HEK293 (cell line): Measurements from ENCODE around the gene ISOC2.

Experiments used
- CTCF ChIA-PET: fragments of 350-600 bp; formaldehyde crosslinking; extraction: SDS; loops from one replicate; lab custom pipeline; 2021; ENCODE audit warnings: antibody characterized with exemption; lab: Yijun Ruan, JAX
- POLR2A ChIA-PET: fragments of 300-600 bp; formaldehyde crosslinking; extraction: SDS; loops from one replicate; lab custom pipeline; 2020; ENCODE audit warnings: antibody characterized with exemption, inconsistent platforms; lab: Yijun Ruan, JAX
- H3K27ac ChIP-seq: fragments of 200-500 bp; sonication (Bioruptor generic); 2 replicates; pipeline ENCODE4 v1.5.1; 2014; ENCODE audit warnings: low read depth, low read length, control low read depth, inconsistent platforms; ENCODE audit errors: extremely low read depth
- H3K36me3 ChIP-seq, 2 experiments: fragments of 200-500 bp in 1 of 2; sonication (Bioruptor generic) in 1 of 2; 1 replicate in 1 of 2; 2 replicates in 1 of 2; pipeline ENCODE4 v1.5.1; 2014 to 2017; ENCODE audit warnings: inconsistent platforms in 2 of 2, low read length in 2 of 2; ENCODE audit not compliant: control insufficient read depth in 2 of 2, insufficient read depth in 1 of 2
- H3K4me1 ChIP-seq: fragments of 200-500 bp; sonication (Bioruptor generic); 2 replicates; pipeline ENCODE4 v1.5.1; 2014; ENCODE audit warnings: mild to moderate bottlenecking, low read length, inconsistent platforms; ENCODE audit not compliant: control insufficient read depth, insufficient read depth
- H3K4me3 ChIP-seq: 2 replicates; pipeline ENCODE4 v1.5.1; 2011; ENCODE audit warnings: low read depth, mild to moderate bottlenecking, control low read depth, low read length, moderate library complexity
- H3K9me3 ChIP-seq: fragments of 200-500 bp; sonication (Bioruptor generic); 2 replicates; pipeline ENCODE4 v1.5.1; 2014; ENCODE audit warnings: low read depth, low read length, inconsistent platforms; ENCODE audit not compliant: control insufficient read depth, insufficient read depth
- GLIS1 ChIP-seq: fragments of 450-650 bp; formaldehyde crosslinking; IDR thresholded peaks from 2 replicates; pipeline ENCODE4 v1.5.1; 2016; ENCODE audit warnings: missing biosample characterization, missing genetic modification characterization
- HOXC10 ChIP-seq: sonication (generic); formaldehyde crosslinking; IDR thresholded peaks from 2 replicates; pipeline ENCODE4 v1.8.1; 2023; ENCODE audit warnings: mild to moderate bottlenecking, missing genetic modification reagents
- HOXD13 ChIP-seq: sonication (generic); formaldehyde crosslinking; IDR thresholded peaks from 2 replicates; pipeline ENCODE4 v1.8.0; 2022; ENCODE audit warnings: missing genetic modification reagents, borderline replicate concordance
- KLF1 ChIP-seq: fragments of 450-650 bp; formaldehyde crosslinking; IDR thresholded peaks from 2 replicates; pipeline ENCODE4 v1.5.1; 2016; ENCODE audit warnings: missing biosample characterization, missing genetic modification characterization
- WT1 ChIP-seq: fragments of 450-650 bp; formaldehyde crosslinking; IDR thresholded peaks from 2 replicates; pipeline ENCODE4 v1.5.1; 2016; ENCODE audit warnings: missing biosample characterization, missing genetic modification characterization
- ZBTB8A ChIP-seq: fragments of 450-650 bp; formaldehyde crosslinking; IDR thresholded peaks from 2 replicates; pipeline ENCODE4 v1.5.1; 2016; ENCODE audit warnings: missing biosample characterization, missing genetic modification characterization
- ZNF23 ChIP-seq: fragments of 450-650 bp; formaldehyde crosslinking; IDR thresholded peaks from 2 replicates; pipeline ENCODE4 v1.5.1; 2016; ENCODE audit warnings: missing biosample characterization, missing genetic modification characterization, borderline replicate concordance
- ZNF239 ChIP-seq: fragments of 450-650 bp; formaldehyde crosslinking; IDR thresholded peaks from 2 replicates; pipeline ENCODE4 v1.5.1; 2016; ENCODE audit warnings: missing biosample characterization, missing genetic modification characterization
- ZNF266 ChIP-seq: fragments of 450-650 bp; formaldehyde crosslinking; IDR thresholded peaks from 2 replicates; pipeline ENCODE4 v1.5.1; 2016; ENCODE audit warnings: missing biosample characterization, missing genetic modification characterization, low read depth
- ZNF341 ChIP-seq: fragments of 450-650 bp; formaldehyde crosslinking; IDR thresholded peaks from 2 replicates; pipeline ENCODE4; 2016; ENCODE audit warnings: low read depth, missing biosample characterization, missing genetic modification characterization
- ZNF510 ChIP-seq: fragments of 450-650 bp; formaldehyde crosslinking; IDR thresholded peaks from 2 replicates; pipeline ENCODE4 v1.5.1; 2018; ENCODE audit warnings: mild to moderate bottlenecking, missing genetic modification characterization, missing biosample characterization; ENCODE audit not compliant: insufficient replicate concordance
- ZNF610 ChIP-seq: fragments of 450-650 bp; formaldehyde crosslinking; IDR thresholded peaks from 2 replicates; pipeline ENCODE4 v1.5.1; 2016; ENCODE audit warnings: missing biosample characterization, missing genetic modification characterization, borderline replicate concordance
- ZNF670 ChIP-seq: fragments of 450-650 bp; formaldehyde crosslinking; IDR thresholded peaks from 2 replicates; pipeline ENCODE4 v1.5.1; 2016; ENCODE audit warnings: missing biosample characterization, missing genetic modification characterization, low read depth
- ZNF768 ChIP-seq: fragments of 450-650 bp; formaldehyde crosslinking; IDR thresholded peaks from 2 replicates; pipeline ENCODE4 v1.5.1; 2018; ENCODE audit warnings: missing biosample characterization, mild to moderate bottlenecking, missing genetic modification characterization
- ZNF785 ChIP-seq: fragments of 450-650 bp; formaldehyde crosslinking; IDR thresholded peaks from 2 replicates; pipeline ENCODE4 v1.5.1; 2016; ENCODE audit warnings: missing biosample characterization, missing genetic modification characterization
- ZNF791 ChIP-seq: fragments of 450-650 bp; formaldehyde crosslinking; IDR thresholded peaks from 2 replicates; pipeline ENCODE4 v1.5.1; 2016; ENCODE audit warnings: missing biosample characterization, missing genetic modification characterization
- TF ChIP-seq, protein P1 (sequence below): fragments of 450-650 bp; formaldehyde crosslinking; IDR thresholded peaks from 2 replicates; pipeline ENCODE4 v1.5.1; 2016; ENCODE audit warnings: missing biosample characterization, missing genetic modification characterization
- TF ChIP-seq, protein P2 (sequence below): fragments of 450-650 bp; formaldehyde crosslinking; IDR thresholded peaks from 2 replicates; pipeline ENCODE4 v1.5.1; 2016; ENCODE audit warnings: missing biosample characterization, missing genetic modification characterization
- TF ChIP-seq, protein P3 (sequence below): fragments of 450-650 bp; formaldehyde crosslinking; IDR thresholded peaks from 2 replicates; pipeline ENCODE4 v1.5.1; 2016; ENCODE audit warnings: missing biosample characterization, missing genetic modification characterization
- TF ChIP-seq, protein P4 (sequence below): fragments of 450-650 bp; formaldehyde crosslinking; IDR thresholded peaks from 2 replicates; pipeline ENCODE4 v1.5.1; 2016; ENCODE audit warnings: missing biosample characterization, missing genetic modification characterization
- TF ChIP-seq, protein P5 (sequence below): fragments of 450-650 bp; formaldehyde crosslinking; IDR thresholded peaks from 2 replicates; pipeline ENCODE4 v1.5.1; 2016; ENCODE audit warnings: missing biosample characterization, missing genetic modification characterization, borderline replicate concordance

ISOC2 gene

DNA sequence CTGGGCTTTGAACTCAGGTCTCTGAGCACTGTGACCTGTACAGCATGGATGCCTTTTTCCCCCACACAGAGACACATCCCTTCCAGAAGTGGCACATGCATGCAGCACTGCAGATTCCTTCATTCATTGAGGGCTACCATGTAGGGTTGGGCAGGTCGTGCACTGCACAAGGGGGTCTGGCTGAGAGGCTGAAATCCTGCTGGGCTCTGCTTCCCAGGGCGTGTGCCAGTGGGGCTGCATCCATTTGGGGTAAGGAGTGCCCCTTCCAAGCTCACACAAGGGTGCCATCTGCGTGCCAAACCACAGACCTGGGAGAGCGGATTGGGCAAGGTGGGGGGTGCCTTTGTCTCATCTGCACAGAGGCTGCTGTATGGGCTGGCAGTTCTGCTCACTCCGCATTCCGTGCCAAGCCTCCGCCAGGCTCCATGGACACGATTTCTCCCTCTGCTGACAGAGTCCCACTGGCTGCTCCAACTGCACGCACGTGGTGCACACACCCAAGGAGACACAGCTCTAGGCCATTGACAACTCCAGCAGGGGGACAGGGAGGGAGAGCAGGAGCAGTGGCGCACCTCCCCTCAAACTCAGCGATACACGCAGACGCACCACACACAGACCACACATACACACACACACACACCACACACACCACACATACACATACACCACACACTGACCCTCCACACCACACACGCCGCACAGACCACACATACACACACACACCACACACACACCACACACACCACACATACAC is 13.8 kb downstream of the ISOC2 start:
- ChIA-PET POLR2A (interaction anchor here (1.0 kb wide), 1 partner anchor 14 kb away, joined by 4 read pairs; no protein-coding TSS in a partner anchor), CTCF (interaction anchor here (0.5 to 1.2 kb wide), 2 partner anchors 28 to 307 kb away, joined by 3 read pairs; no protein-coding TSS in a partner anchor)
- TF ChIP-seq, protein P1, sequence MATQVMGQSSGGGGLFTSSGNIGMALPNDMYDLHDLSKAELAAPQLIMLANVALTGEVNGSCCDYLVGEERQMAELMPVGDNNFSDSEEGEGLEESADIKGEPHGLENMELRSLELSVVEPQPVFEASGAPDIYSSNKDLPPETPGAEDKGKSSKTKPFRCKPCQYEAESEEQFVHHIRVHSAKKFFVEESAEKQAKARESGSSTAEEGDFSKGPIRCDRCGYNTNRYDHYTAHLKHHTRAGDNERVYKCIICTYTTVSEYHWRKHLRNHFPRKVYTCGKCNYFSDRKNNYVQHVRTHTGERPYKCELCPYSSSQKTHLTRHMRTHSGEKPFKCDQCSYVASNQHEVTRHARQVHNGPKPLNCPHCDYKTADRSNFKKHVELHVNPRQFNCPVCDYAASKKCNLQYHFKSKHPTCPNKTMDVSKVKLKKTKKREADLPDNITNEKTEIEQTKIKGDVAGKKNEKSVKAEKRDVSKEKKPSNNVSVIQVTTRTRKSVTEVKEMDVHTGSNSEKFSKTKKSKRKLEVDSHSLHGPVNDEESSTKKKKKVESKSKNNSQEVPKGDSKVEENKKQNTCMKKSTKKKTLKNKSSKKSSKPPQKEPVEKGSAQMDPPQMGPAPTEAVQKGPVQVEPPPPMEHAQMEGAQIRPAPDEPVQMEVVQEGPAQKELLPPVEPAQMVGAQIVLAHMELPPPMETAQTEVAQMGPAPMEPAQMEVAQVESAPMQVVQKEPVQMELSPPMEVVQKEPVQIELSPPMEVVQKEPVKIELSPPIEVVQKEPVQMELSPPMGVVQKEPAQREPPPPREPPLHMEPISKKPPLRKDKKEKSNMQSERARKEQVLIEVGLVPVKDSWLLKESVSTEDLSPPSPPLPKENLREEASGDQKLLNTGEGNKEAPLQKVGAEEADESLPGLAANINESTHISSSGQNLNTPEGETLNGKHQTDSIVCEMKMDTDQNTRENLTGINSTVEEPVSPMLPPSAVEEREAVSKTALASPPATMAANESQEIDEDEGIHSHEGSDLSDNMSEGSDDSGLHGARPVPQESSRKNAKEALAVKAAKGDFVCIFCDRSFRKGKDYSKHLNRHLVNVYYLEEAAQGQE (tag by site-specific recombination): no peak
- TF ChIP-seq ZNF266 (tag by site-specific recombination) (no peak), ZNF768 (0 out of 2 replicates have a peak, but pooled peaks have one; percentile 34), ZNF510 (tag by site-specific recombination) (no peak), ZNF23 (tag by site-specific recombination) (no peak), GLIS1 (tag by site-specific recombination) (peak; percentile 77), ZNF239 (tag by site-specific recombination) (0 out of 2 replicates have a peak, but pooled peaks have one; percentile 18), ZNF670 (tag by site-specific recombination) (no peak), ZBTB8A (tag by site-specific recombination) (peak; percentile 65), KLF1 (tag by site-specific recombination) (peak; percentile 68), HOXC10 (CRISPR knock-in tag) (0 out of 2 replicates have a peak, but pooled peaks have one; percentile 26), ZNF341 (tag by site-specific recombination) (peak; percentile 87), WT1 (tag by site-specific recombination) (peak; percentile 11; the same call in 1 of the 2 replicates), HOXD13 (CRISPR knock-in tag) (no peak), ZNF791 (no peak), ZNF785 (peak; percentile 23; the same call in 1 of the 2 replicates), ZNF610 (tag by site-specific recombination) (no peak)
- TF ChIP-seq, protein P2, sequence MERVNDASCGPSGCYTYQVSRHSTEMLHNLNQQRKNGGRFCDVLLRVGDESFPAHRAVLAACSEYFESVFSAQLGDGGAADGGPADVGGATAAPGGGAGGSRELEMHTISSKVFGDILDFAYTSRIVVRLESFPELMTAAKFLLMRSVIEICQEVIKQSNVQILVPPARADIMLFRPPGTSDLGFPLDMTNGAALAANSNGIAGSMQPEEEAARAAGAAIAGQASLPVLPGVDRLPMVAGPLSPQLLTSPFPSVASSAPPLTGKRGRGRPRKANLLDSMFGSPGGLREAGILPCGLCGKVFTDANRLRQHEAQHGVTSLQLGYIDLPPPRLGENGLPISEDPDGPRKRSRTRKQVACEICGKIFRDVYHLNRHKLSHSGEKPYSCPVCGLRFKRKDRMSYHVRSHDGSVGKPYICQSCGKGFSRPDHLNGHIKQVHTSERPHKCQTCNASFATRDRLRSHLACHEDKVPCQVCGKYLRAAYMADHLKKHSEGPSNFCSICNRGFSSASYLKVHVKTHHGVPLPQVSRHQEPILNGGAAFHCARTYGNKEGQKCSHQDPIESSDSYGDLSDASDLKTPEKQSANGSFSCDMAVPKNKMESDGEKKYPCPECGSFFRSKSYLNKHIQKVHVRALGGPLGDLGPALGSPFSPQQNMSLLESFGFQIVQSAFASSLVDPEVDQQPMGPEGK (tag by site-specific recombination): peak; percentile 75
- TF ChIP-seq, protein P3, sequence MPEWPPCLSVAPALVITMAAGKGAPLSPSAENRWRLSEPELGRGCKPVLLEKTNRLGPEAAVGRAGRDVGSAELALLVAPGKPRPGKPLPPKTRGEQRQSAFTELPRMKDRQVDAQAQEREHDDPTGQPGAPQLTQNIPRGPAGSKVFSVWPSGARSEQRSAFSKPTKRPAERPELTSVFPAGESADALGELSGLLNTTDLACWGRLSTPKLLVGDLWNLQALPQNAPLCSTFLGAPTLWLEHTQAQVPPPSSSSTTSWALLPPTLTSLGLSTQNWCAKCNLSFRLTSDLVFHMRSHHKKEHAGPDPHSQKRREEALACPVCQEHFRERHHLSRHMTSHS (tag by site-specific recombination): no peak
- TF ChIP-seq, protein P4, sequence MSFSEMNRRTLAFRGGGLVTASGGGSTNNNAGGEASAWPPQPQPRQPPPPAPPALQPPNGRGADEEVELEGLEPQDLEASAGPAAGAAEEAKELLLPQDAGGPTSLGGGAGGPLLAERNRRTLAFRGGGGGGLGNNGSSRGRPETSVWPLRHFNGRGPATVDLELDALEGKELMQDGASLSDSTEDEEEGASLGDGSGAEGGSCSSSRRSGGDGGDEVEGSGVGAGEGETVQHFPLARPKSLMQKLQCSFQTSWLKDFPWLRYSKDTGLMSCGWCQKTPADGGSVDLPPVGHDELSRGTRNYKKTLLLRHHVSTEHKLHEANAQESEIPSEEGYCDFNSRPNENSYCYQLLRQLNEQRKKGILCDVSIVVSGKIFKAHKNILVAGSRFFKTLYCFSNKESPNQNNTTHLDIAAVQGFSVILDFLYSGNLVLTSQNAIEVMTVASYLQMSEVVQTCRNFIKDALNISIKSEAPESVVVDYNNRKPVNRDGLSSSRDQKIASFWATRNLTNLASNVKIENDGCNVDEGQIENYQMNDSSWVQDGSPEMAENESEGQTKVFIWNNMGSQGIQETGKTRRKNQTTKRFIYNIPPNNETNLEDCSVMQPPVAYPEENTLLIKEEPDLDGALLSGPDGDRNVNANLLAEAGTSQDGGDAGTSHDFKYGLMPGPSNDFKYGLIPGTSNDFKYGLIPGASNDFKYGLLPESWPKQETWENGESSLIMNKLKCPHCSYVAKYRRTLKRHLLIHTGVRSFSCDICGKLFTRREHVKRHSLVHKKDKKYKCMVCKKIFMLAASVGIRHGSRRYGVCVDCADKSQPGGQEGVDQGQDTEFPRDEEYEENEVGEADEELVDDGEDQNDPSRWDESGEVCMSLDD (tag by site-specific recombination): peak; percentile 68; the same call in 1 of the 2 replicates
- TF ChIP-seq, protein P5, sequence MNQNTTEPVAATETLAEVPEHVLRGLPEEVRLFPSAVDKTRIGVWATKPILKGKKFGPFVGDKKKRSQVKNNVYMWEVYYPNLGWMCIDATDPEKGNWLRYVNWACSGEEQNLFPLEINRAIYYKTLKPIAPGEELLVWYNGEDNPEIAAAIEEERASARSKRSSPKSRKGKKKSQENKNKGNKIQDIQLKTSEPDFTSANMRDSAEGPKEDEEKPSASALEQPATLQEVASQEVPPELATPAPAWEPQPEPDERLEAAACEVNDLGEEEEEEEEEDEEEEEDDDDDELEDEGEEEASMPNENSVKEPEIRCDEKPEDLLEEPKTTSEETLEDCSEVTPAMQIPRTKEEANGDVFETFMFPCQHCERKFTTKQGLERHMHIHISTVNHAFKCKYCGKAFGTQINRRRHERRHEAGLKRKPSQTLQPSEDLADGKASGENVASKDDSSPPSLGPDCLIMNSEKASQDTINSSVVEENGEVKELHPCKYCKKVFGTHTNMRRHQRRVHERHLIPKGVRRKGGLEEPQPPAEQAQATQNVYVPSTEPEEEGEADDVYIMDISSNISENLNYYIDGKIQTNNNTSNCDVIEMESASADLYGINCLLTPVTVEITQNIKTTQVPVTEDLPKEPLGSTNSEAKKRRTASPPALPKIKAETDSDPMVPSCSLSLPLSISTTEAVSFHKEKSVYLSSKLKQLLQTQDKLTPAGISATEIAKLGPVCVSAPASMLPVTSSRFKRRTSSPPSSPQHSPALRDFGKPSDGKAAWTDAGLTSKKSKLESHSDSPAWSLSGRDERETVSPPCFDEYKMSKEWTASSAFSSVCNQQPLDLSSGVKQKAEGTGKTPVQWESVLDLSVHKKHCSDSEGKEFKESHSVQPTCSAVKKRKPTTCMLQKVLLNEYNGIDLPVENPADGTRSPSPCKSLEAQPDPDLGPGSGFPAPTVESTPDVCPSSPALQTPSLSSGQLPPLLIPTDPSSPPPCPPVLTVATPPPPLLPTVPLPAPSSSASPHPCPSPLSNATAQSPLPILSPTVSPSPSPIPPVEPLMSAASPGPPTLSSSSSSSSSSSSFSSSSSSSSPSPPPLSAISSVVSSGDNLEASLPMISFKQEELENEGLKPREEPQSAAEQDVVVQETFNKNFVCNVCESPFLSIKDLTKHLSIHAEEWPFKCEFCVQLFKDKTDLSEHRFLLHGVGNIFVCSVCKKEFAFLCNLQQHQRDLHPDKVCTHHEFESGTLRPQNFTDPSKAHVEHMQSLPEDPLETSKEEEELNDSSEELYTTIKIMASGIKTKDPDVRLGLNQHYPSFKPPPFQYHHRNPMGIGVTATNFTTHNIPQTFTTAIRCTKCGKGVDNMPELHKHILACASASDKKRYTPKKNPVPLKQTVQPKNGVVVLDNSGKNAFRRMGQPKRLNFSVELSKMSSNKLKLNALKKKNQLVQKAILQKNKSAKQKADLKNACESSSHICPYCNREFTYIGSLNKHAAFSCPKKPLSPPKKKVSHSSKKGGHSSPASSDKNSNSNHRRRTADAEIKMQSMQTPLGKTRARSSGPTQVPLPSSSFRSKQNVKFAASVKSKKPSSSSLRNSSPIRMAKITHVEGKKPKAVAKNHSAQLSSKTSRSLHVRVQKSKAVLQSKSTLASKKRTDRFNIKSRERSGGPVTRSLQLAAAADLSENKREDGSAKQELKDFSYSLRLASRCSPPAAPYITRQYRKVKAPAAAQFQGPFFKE (tag by site-specific recombination): no peak

More for the DNA sequence above, 13.8 kb downstream of the ISOC2 start:
- Histone ChIP-seq H3K4me1 (no peaks in the 10 kb centered on the region), H3K36me3 (no peaks in the 10 kb centered on the region), H3K27ac (no peak overlapping the region), H3K4me3 (no peak overlapping the region), H3K9me3 (no peaks in the 10 kb centered on the region)
